Esophagus muscularis mucosa (tissue), 4 donors: ENCODE data around the gene EPHB1.

Experiments used
- EP300 ChIP-seq: sonication (generic); formaldehyde crosslinking; IDR thresholded peaks from one replicate; pipeline ENCODE4 v1.6.1; 2017; ENCODE audit warnings: antibody characterized with exemption
- POLR2AphosphoS5 ChIP-seq, 2 donors: sonication (generic); formaldehyde crosslinking; IDR thresholded peaks; one replicate each; pipeline ENCODE4 v1.6.1; 2017; ENCODE audit warnings: antibody characterized with exemption in 2 of 2
- TF ChIP-seq, protein P1 (sequence below), 3 experiments: fragments of 200-600 bp in 2 of 3; fragments of 450-650 bp in 1 of 3; sonication (generic) in 2 of 3; IDR thresholded peaks; one replicate each; pipeline ENCODE4 v1.5.1; 2017 to 2019; ENCODE audit warnings: antibody characterized with exemption in 3 of 3, mild to moderate bottlenecking in 2 of 3, moderate library complexity in 1 of 3

DNA sequence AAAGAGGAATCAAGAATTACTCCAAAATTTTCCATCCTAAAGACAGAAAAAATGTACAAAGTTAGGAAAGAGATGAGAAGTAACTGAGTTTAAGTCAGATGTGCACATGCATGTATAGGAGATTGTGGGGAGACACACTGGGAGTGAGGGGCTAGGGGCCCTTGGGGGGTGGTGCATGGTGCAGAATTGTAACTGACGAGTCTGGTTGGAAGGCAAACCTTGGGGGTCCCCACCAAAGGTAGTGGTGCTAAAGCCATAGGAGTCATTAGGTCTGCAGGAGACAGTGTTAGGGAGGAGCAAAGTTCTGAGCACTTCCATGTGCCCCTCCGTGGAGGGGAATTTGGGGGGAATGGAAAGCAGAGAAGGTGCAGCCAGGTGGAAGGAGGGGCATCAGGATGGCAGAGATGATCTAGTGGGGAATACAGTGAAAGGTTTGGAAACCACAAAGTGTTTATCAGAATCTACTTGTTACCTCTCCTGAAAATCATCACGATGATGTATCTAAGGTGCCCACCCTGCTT lies 37.5 kb upstream of the EPHB1 start:
- TF ChIP-seq, protein P1, sequence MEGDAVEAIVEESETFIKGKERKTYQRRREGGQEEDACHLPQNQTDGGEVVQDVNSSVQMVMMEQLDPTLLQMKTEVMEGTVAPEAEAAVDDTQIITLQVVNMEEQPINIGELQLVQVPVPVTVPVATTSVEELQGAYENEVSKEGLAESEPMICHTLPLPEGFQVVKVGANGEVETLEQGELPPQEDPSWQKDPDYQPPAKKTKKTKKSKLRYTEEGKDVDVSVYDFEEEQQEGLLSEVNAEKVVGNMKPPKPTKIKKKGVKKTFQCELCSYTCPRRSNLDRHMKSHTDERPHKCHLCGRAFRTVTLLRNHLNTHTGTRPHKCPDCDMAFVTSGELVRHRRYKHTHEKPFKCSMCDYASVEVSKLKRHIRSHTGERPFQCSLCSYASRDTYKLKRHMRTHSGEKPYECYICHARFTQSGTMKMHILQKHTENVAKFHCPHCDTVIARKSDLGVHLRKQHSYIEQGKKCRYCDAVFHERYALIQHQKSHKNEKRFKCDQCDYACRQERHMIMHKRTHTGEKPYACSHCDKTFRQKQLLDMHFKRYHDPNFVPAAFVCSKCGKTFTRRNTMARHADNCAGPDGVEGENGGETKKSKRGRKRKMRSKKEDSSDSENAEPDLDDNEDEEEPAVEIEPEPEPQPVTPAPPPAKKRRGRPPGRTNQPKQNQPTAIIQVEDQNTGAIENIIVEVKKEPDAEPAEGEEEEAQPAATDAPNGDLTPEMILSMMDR (IDR thresholded peaks at IDR 0.05) = no peak
- TF ChIP-seq EP300 (no peak), POLR2AphosphoS5 (IDR thresholded peaks at IDR 0.05) (no peak)
